ENCODE data around the gene GCLM.
A peak's percentile ranks its signal among the peaks of the same experiment; 100 is the strongest.
"Not testable (repeated sequence)": the region's sequence is repeated elsewhere in the genome, so short reads cannot be mapped to it uniquely, and the experiment has no call there.

GCLM gene, protein sequence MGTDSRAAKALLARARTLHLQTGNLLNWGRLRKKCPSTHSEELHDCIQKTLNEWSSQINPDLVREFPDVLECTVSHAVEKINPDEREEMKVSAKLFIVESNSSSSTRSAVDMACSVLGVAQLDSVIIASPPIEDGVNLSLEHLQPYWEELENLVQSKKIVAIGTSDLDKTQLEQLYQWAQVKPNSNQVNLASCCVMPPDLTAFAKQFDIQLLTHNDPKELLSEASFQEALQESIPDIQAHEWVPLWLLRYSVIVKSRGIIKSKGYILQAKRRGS

GRCh38 chr1:93909146-93910050, at the start of gene GCLM:
TSS of gene GCLM (minus strand) at chr1:93909430. CDS start at chr1:93909163, 267 bp downstream.
- DNase-seq (ENCODE audit: low read depth in 2 of 3, low spot score in 2 of 3): peak; percentile 81 to 84 (median 82)

- DNase-seq (ENCODE audit: low read depth in 2 of 3, low spot score in 2 of 3): no peak
These were observed 49.5 kb upstream of the GCLM start for GRCh38 chr1:93958726-93959100.

GRCh38 chr1:93958032-93958725, 48.9 kb upstream of the GCLM start:
- no peak for DNase-seq (ENCODE audit: low read depth in 2 of 3, low spot score in 2 of 3)

DNA sequence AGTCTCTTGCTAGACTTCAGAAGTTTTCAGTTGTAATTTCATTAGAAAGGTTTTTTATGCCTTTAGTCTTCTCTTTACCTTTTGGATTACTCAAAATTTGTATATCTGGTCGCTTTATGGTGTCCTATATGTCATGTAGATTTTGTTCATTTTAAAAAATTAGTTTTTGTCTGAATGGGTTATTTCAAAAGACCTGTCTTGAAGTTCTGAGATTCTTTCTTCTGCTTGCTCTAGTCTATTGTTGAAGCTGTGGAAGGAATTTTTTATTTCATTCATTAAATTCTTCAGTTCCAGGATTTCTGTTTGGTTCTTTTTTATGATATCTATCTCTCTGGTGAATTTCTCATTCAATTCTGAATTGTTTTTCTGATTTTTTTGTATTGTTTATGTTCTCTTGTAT, 46.5 kb upstream of the GCLM start:
- DNase-seq (ENCODE audit: low read depth in 2 of 3, low spot score in 2 of 3): no peak

- DNase-seq (ENCODE audit: low read depth in 2 of 3, low spot score in 2 of 3): not testable (repeated sequence)
These were observed 37.9 kb upstream of the GCLM start for GRCh38 chr1:93947002-93947686.

DNA sequence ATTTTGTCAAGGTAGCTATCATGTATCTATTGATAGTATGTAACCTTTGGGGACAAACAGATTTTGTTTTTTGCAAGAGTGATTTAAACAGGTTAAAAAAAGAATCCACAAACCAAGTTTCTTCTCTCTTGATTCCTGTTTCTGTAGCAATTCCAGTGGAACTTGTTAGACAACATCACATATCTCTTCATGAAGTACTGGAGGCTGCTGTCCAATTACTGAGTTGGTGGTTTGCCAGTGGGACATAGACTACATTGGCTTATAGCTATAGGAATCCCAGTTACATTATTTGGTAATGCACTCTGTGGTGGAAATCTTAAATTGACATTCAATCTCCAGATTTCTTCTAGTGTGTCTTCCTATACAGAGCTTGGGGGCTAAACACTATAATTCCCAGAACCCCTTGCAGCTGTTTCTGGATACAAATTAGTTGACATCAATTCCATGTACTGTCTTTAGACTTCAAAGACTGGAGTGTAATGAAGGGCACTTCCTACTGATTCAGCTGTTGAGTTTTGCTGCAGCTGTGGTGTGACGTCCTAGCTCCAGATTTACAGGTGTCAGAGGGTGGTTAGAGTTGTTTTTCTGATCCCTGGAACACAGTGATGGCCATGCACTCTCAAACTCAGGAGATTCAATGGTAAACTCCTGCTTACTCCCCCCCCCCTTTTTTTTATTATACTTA, 29.4 kb upstream of the GCLM start:
- DNase-seq (ENCODE audit: low read depth in 2 of 3, low spot score in 2 of 3): no peak

DNA sequence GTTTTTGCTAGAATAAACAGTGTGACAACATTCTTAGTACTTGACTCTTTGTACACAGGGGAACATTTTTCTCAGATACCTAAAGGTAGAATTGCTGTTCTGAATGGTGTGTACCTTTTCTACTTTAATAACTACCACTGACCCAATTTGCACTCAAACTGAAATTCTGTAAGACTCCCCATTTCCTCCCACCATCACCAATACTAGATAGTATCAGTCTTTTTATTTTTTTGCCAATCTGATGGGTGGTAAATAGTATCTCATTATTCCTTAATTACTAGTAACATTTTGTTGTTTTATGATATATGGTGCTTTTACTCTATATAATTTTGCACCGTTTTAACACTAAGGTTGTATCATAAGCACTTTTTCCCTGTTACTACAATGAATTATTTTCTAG, 28.8 kb upstream of the GCLM start:
- no peak for DNase-seq (ENCODE audit: low read depth in 2 of 3, low spot score in 2 of 3)

- no peak for DNase-seq (ENCODE audit: low read depth in 2 of 3, low spot score in 2 of 3)
These were observed 16.0 kb upstream of the GCLM start for GRCh38 chr1:93925206-93925605.

DNA sequence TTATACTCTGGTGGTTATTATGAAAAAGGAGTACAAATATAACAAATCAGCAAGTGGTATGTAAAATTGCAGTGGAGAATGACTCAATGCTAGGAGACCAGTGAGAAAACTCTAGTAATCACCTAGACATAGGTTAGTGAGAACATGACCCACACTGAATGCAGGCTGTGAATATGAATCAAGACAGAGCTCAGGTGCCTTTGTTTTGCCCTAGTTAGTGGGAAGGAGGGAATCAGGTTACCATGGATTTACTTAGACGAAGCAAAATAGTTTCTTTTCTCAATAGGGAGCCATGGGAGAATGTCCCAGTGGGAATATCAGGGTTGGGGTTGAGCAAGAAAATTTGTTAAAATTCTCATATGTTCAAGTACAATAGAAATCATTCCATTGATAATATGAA, 10.6 kb upstream of the GCLM start:
- no peak for DNase-seq (ENCODE audit: low read depth in 2 of 3, low spot score in 2 of 3)

DNA sequence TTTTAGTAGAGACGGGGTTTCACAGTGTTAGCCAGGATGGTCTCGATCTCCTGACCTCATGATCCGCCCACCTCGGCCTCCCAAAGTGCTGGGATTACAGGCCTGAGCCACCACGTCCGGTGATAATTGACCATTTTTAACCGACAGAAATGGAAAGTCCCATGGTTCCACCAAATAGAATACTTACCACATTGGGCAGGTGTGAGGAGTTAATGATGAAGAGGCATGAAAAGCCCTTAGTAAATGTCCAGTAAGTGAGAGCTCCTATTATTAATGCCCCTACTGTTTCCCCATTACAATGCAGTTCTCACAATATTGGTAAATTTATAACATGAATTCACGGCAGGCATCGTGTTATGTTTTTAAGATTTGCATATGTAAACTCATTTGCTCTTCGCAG, 8.1 kb upstream of the GCLM start:
- DNase-seq (ENCODE audit: low read depth in 2 of 3, low spot score in 2 of 3): no peak

- not testable (repeated sequence) for DNase-seq (ENCODE audit: low read depth in 2 of 3, low spot score in 2 of 3)
These were observed 1.6 kb upstream of the GCLM start for GRCh38 chr1:93910880-93911279.

DNA sequence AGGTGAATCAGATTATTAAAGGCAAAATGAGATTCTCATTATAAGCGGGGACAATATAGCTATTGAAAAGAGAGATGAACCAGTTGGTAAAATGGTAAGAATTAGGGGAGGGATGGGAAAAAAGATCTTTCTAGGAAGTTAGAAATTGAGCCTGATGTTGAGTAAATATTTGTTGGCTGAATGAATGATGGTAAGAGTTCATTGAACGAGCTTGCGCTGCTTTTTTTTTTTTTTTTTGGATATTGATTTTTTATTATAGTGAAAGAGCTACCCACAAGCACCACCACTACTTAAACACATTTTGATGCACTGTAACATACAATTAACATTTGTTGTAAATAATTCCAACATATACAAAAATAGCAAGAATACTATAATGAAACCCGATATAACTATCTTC, 1.1 kb upstream of the GCLM start:
- DNase-seq (ENCODE audit: low read depth in 2 of 3, low spot score in 2 of 3): no peak

DNA sequence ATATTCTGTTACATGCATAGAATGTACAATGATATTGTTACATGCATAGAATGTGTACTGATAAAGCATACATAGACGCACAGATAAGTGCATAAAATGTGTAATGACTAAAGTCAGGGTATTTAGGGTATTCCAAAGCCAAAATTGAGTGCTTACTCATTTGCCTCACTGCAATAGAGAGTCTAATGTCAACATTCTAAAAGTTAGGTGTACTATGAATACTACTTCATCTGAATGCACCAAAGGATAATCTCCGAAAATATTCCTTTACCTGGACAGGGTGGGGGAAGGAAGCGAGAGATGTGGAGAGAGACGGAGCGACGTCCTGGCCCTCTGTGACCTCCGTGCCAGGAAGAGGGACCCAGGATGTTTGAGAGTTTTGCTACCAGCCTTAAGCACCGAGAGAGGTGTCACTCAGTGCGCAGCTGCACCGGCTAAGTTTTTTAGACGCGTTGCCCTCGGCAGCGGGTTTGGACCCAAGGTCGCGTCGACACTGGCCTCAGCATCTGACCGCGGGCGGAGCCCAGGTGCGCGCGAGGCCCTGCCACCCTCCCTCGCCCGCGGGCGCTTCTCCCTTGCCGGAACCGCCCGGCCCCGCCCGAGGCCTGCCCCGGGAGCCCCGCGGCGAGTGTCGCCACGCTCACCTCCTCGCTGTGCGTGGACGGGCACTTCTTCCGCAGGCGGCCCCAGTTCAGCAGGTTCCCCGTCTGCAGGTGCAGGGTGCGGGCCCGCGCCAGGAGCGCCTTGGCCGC, 660 bp downstream of the GCLM start:
- peak; percentile 10 to 18 (median 16) for DNase-seq (ENCODE audit: low read depth in 2 of 3, low spot score in 2 of 3)

GRCh38 chr1:93907718-93908117, 1.5 kb downstream of the GCLM start:
- DNase-seq (ENCODE audit: low read depth in 2 of 3, low spot score in 2 of 3): no peak

DNA sequence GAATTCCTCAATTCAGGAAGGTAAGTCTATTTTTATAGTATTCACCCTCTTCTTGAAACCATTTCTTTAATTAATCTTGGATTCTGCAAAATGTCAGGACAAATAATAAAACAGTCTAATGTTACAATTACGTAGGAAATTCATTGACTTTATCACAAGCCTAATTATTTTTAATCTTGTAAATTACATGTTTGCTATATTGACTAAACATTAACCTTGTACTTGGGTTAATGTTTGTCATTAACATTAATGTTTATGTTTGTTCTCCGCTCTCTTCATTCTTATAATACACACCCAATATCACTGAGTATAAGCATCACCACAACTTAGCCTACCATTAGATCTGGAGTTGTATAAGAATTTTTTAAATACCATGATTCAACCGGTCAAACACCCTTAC, 2.8 kb downstream of the GCLM start:
- DNase-seq (ENCODE audit: low read depth in 2 of 3, low spot score in 2 of 3): no peak

DNA sequence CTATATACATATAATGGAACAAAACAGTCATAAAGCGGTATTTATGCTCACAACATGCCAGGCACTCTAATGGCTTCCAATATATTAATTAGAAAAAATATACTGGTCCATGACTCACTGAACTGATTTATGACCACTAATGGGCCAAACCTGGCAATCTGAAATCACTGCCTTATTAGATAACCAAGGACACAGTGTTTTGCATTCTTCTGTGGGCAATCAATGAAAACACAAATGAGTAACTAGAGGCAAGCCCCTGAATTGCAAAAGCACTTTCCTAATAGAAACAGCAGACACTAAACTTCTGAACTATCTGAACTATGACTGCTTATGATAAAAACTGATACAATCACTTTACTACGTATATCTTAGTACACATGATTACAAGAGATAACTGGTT, 3.5 kb downstream of the GCLM start:
- no peak for DNase-seq (ENCODE audit: low read depth in 2 of 3, low spot score in 2 of 3)

GRCh38 chr1:93905051-93905450, 4.2 kb downstream of the GCLM start:
- no peak for DNase-seq (ENCODE audit: low read depth in 2 of 3, low spot score in 2 of 3)

DNA sequence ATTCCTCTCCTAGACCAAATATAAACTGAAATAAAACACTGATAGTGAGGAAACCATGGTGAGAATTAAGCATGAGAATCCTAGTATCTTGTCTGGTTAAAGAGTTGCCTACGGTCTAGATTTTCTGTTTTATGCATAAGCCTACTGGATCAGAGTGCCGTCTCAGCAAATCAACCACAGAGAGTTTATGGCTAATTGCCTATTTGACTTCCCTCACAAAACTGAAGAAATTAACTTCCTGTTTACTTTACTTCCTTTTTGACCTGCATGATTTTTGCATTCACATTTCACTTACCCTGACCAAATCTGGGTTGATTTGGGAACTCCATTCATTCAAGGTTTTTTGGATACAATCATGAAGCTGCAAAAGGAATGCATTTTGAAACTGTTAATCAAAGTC, 5.0 kb downstream of the GCLM start:
- DNase-seq (ENCODE audit: low read depth in 2 of 3, low spot score in 2 of 3): no peak

DNA sequence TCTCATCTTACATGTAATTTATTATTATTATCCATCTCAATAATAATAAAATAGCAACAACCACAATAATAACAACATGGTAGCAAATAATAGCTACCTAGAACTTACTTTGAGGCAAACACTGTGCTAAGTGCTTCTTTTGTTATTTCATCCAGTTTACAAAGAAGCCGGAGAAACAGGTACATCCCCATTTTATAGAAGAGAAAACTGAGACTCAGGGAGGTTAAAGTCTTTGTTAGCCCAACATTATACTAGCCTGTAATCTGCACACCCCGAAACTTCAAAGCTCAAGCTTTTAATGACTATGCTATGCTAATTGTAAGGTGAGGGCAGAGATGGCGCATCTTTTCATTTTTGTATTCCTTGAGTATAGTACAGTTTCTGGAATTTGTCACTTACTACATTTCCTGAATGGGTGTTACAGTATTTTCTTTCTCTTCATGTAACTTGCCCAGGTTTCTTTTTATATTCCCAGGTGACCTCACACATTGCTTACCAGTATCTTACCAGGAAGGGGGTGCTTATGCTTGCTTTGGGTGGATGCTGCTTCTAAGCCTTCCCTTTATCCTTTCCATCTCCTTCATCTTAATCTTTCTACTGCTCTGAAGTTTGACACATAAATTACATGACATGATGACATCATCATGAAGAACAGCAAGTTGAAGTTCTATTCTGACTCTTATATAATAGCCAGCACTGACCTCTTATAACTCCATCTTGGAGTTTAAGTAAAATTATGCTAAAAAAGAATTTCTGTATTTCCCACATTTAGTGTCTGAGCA, 8.3 kb downstream of the GCLM start:
- DNase-seq (ENCODE audit: low read depth in 2 of 3, low spot score in 2 of 3): no peak
